ENCODE measurements around the gene CTDSPL. TPM values are rescaled to one million over a fixed set of nuclear protein-coding genes. Genes with fewer than 3 reads are reported as not detected.

Gene CTDSPL
- total and polyA plus RNA-seq, 10 of the 15 experiments (the other 5 are each of a cell fraction or from before 2014, with no cell fraction given), result 0.05 to 0.51 (median 0.18) TPM; not detected in 6

DNA sequence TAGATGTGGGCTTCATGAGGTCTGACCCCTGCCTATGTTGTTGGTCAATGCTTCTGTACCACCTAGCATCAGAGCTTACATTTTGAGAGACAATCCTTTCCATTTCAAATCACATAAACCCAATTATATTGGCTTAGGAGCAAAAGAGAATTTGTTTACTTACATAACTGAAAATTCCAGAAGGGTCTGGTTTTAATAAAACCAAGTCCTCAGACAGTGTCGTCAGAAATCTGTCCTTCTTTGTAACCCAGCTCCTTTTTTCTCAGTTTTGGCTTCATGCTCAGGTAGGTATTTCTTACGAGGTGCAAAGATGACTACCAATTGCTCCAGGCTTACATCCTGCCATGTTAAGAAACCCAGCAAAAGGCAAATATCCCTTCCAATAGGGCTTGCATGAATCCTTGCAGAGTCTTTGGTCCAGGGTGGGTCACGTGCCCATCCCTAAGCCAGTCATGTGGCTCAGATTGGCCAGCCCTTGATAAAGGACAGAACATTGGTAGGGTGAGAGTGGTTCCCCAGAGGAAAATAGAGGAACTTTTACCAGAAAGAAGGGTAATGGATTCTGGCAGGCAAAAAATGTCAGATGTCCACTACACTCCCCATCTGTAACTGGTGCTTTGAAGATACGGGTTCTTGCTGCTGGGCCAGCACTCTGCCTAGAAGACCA lies 78.7 kb downstream of the CTDSPL start:
- no peaks in the 10 kb centered on the region for H4K20me1 ChIP-seq (ENCODE audit: control insufficient read depth, insufficient read depth)
- no peak overlapping the region for H2AFZ ChIP-seq (ENCODE audit: control insufficient read depth, low read depth, low read length)
- no peaks in the 10 kb centered on the region for H3K79me2 ChIP-seq (ENCODE audit: control insufficient read depth, insufficient read depth, low read length)
- FAIRE-seq, result no peak
- H3K4me3 ChIP-seq, result no peak overlapping the region
- ChIA-PET RAD21 (ENCODE audit: unreplicated experiment) (no interaction called here), POLR2A (no interaction called here), CTCF (interaction anchor here (1.7 kb wide), 1 partner anchor 26 kb away, joined by 5 read pairs; no protein-coding TSS in a partner anchor), SMC1A (ENCODE audit: uncharacterized antibody, unreplicated experiment) (no interaction called here)
- no peak overlapping the region for H3K9ac ChIP-seq (ENCODE audit: control insufficient read depth, insufficient read depth, low read length)
- WGBS (ENCODE audit: insufficient coverage, insufficient replicate concordance, low lambda C conversion rate, missing lambda C conversion rate), result 41% methylated on average over 4 of the region's 4 CpGs
- H3K27me3 ChIP-seq (replicated peaks in 1 of 2; ENCODE audit: control insufficient read depth in 2 of 2, insufficient read depth in 2 of 2, low read length in 1 of 2), result peaks cover 0 to 2% of the 10 kb centered on the region in 2 experiments; a peak in 1 of 4 replicates
- no peak overlapping the region for H3K27ac ChIP-seq (ENCODE audit: control insufficient read depth, insufficient read depth)
- intact Hi-C loops (cut with micrococcal nuclease; ENCODE audit: unreplicated experiment), result no loop called here
- no peak for ATAC-seq
- no TSS peak for BruUV-seq (replicated peaks)
- TF ChIP-seq EED (IDR thresholded peaks at IDR 0.05; ENCODE audit: low read depth), result no peak
- no peak for TF ChIP-seq SIX5 (IDR thresholded peaks at IDR 0.05; ENCODE audit: low read depth, low read length, severe bottlenecking)
- no peak for TF ChIP-seq JUNB (IDR thresholded peaks at IDR 0.05)
- TF ChIP-seq ZNF274 (IDR thresholded peaks at IDR 0.05; ENCODE audit: insufficient read depth, insufficient read length), result no peak
- no peak for TF ChIP-seq FOXM1 (IDR thresholded peaks at IDR 0.05; ENCODE audit: low read depth, low read length)
- TF ChIP-seq, protein P1, sequence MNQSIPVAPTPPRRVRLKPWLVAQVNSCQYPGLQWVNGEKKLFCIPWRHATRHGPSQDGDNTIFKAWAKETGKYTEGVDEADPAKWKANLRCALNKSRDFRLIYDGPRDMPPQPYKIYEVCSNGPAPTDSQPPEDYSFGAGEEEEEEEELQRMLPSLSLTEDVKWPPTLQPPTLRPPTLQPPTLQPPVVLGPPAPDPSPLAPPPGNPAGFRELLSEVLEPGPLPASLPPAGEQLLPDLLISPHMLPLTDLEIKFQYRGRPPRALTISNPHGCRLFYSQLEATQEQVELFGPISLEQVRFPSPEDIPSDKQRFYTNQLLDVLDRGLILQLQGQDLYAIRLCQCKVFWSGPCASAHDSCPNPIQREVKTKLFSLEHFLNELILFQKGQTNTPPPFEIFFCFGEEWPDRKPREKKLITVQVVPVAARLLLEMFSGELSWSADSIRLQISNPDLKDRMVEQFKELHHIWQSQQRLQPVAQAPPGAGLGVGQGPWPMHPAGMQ (IDR thresholded peaks at IDR 0.05; ENCODE audit: borderline replicate concordance), result no peak
- TF ChIP-seq TCF7 (IDR thresholded peaks at IDR 0.05; ENCODE audit: borderline replicate concordance), result no peak
- TF ChIP-seq, protein P2, sequence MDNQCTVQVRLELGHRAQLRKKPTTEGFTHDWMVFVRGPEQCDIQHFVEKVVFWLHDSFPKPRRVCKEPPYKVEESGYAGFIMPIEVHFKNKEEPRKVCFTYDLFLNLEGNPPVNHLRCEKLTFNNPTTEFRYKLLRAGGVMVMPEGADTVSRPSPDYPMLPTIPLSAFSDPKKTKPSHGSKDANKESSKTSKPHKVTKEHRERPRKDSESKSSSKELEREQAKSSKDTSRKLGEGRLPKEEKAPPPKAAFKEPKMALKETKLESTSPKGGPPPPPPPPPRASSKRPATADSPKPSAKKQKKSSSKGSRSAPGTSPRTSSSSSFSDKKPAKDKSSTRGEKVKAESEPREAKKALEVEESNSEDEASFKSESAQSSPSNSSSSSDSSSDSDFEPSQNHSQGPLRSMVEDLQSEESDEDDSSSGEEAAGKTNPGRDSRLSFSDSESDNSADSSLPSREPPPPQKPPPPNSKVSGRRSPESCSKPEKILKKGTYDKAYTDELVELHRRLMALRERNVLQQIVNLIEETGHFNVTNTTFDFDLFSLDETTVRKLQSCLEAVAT (IDR thresholded peaks at IDR 0.05), result no peak
- no peak for TF ChIP-seq ZNF622 (IDR thresholded peaks at IDR 0.05)
- TF ChIP-seq HDAC2 (IDR thresholded peaks at IDR 0.05), result no peak
- TF ChIP-seq ZBED1 (IDR thresholded peaks at IDR 0.05; ENCODE audit: borderline replicate concordance), result no peak
- TF ChIP-seq, protein P3, sequence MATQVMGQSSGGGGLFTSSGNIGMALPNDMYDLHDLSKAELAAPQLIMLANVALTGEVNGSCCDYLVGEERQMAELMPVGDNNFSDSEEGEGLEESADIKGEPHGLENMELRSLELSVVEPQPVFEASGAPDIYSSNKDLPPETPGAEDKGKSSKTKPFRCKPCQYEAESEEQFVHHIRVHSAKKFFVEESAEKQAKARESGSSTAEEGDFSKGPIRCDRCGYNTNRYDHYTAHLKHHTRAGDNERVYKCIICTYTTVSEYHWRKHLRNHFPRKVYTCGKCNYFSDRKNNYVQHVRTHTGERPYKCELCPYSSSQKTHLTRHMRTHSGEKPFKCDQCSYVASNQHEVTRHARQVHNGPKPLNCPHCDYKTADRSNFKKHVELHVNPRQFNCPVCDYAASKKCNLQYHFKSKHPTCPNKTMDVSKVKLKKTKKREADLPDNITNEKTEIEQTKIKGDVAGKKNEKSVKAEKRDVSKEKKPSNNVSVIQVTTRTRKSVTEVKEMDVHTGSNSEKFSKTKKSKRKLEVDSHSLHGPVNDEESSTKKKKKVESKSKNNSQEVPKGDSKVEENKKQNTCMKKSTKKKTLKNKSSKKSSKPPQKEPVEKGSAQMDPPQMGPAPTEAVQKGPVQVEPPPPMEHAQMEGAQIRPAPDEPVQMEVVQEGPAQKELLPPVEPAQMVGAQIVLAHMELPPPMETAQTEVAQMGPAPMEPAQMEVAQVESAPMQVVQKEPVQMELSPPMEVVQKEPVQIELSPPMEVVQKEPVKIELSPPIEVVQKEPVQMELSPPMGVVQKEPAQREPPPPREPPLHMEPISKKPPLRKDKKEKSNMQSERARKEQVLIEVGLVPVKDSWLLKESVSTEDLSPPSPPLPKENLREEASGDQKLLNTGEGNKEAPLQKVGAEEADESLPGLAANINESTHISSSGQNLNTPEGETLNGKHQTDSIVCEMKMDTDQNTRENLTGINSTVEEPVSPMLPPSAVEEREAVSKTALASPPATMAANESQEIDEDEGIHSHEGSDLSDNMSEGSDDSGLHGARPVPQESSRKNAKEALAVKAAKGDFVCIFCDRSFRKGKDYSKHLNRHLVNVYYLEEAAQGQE (IDR thresholded peaks at IDR 0.05; ENCODE audit: low read depth, low read length), result no peak
- no peak for TF ChIP-seq NR2F1 (conservative IDR thresholded peaks at IDR 0.05)
- no peak for TF ChIP-seq SMAD1 (IDR thresholded peaks at IDR 0.05; ENCODE audit: low read depth, partially characterized antibody)
- TF ChIP-seq CREB1 (IDR thresholded peaks at IDR 0.05; ENCODE audit: low read depth), result no peak
- no peak for TF ChIP-seq SUZ12 (IDR thresholded peaks at IDR 0.05; ENCODE audit: unreplicated experiment)
- TF ChIP-seq YY1 (IDR thresholded peaks at IDR 0.05; ENCODE audit: low read depth, low read length), result no peak
- TF ChIP-seq, protein P4, sequence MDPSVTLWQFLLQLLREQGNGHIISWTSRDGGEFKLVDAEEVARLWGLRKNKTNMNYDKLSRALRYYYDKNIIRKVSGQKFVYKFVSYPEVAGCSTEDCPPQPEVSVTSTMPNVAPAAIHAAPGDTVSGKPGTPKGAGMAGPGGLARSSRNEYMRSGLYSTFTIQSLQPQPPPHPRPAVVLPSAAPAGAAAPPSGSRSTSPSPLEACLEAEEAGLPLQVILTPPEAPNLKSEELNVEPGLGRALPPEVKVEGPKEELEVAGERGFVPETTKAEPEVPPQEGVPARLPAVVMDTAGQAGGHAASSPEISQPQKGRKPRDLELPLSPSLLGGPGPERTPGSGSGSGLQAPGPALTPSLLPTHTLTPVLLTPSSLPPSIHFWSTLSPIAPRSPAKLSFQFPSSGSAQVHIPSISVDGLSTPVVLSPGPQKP (IDR thresholded peaks at IDR 0.05; ENCODE audit: low read depth, low read length), result no peak
- TF ChIP-seq CHD2 (IDR thresholded peaks at IDR 0.05; ENCODE audit: borderline replicate concordance, low read depth, low read length), result no peak
- no peaks in the 10 kb centered on the region for H3K9me3 ChIP-seq (replicated peaks; ENCODE audit: control insufficient read depth, insufficient read depth, low read length)
- no peak for DNase-seq (ENCODE audit: low read depth, low spot score)
- H3K4me1 ChIP-seq (ENCODE audit: control insufficient read depth, insufficient read depth, low read length), result no peaks in the 10 kb centered on the region
- H3K4me2 ChIP-seq (ENCODE audit: control insufficient read depth, insufficient read depth), result no peak overlapping the region
- no peaks in the 10 kb centered on the region for H3K36me3 ChIP-seq (ENCODE audit: control insufficient read depth in 2 of 2, insufficient read depth in 2 of 2, low read length in 1 of 2)
- in situ Hi-C loops (cut with MboI), result no loop called here

All from GM12878 (cell line).